HG03565 (cell line): ENCODE results near the gene RALGPS1.

Experiments
- ATAC-seq: cut with Tn5 transposase; IDR thresholded peaks from one replicate; pipeline ENCODE4 v1.9.1; 2021; ENCODE audit warnings: mild to moderate bottlenecking, moderate library complexity; ENCODE audit not compliant: unreplicated experiment

Gene RALGPS1

DNA sequence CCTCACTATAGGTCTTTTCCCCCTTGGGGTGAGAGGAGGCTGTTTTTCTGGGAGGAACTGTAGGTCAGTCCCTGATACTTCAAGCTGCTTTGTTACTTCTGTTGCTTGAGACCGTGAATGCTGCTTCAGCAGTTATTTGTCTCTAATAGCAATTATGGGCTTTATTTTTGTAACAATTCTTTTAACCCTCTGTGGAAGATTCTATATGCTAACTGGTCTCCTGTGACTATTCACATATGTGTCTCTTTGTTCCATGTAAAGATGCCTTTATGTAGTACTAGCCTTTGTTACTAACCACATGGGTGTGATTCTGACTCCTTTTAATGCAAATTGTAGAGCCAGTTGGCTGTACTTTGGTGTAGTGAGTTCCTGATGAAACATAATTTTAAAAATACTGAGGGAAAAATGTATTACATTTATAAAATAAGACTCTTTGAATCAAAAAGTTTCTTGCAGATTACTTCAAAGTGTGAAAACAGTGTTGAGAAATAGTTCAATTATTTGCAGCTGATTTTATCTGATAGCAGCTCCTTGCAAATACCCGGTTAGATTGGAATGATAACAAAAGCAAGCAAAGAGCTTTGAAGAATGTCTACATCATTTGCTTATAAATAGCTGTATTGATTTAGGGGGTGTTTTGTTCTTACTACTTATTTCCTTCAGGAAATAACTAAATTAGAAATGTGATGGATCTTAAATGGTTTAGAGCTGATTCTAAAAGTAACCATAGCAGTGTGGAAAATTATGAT is 161.2 kb downstream of the RALGPS1 start:
- ATAC-seq = no peak

DNA sequence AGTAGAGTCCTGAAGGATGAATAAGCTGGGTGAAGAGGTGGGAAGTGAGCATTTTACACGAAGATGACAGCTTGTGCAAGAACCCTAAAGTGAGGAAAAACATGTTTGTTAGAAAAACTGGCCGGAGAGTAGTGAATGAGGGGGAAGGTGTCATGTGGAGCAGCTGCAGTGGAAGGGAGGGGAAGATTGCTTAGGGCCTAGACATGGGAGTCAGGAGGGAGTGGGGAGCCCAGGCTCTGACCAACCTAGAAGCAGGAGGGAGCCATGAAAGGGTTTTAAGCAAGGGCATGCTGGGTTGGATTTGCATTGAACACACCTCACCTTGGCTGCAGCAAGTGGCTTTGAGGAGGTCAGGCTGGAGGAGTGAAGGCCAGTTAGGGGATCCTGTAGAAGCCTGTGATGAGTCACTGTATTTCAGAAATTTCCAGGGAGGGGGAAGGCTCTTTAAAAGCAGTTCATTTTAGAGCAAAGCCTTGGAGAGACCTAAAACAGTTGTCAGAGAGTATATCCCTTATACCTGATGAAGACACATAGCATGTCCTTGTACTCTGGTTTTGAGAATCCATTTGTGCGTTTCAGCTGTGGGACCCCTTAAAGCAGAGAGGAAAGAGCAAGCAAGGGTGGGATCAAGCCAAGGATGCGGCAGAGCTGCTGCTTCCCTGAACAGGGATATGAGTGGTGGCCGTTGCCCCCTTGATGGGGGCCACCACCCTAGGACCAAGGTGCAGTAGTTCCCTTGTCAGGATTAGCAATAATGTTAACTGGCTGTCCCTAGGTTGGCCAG is 162.5 kb downstream of the RALGPS1 start:
- ATAC-seq = no peak

DNA sequence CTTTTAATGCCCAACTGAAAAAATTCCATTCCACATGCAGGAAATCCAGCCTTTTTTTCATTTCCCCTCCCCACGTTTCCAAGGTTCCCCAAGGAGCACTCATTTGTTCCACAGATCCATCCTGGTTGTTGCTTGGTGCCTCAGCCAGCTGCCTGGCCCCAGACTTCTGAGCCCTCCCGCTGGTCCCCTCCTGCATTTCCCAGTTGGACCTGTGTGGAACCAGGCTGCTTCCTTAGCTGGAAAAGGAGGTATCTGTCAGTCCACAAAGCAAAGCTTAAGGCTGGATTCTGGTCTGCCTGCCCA is 163.0 kb downstream of the RALGPS1 start:
- no peak for ATAC-seq

DNA sequence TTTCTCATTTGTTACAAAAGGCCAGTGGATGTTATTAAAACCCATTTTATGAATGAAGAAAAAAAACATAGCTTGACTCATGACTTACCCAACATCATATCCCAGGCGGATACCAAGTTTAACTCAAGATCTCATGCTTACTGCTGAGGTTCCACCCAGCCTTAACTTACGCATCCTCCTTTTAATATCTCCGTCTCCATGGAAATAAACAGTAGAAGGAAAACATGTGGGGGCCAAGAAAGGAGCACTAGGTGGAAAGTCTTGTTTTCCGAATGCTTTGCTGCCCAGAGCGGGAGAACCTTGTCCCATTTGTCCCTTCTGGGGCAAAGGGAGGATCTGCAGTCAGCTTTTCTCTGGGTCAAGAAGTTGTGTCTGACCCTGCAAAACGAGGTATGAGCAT is 163.8 kb downstream of the RALGPS1 start:
- no peak for ATAC-seq

DNA sequence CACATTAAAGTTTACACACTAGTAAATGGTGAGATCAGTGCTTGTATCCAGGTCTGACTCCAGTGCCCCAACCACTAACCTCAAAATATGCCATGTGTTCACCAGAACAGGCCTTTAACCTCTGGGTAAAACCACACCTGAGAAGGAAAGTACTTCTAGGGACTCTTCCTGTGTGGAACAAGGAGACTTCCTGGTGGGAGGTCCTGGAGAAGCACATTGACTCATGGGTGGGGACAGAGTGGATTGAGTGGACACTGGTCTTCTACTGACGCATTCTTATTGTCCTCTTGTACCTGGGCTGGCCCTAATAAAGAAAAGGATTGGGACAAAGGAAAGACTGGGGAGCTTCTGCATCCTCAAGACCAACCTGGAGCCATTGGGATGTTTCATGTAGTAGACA is 164.4 kb downstream of the RALGPS1 start:
- no peak for ATAC-seq

DNA sequence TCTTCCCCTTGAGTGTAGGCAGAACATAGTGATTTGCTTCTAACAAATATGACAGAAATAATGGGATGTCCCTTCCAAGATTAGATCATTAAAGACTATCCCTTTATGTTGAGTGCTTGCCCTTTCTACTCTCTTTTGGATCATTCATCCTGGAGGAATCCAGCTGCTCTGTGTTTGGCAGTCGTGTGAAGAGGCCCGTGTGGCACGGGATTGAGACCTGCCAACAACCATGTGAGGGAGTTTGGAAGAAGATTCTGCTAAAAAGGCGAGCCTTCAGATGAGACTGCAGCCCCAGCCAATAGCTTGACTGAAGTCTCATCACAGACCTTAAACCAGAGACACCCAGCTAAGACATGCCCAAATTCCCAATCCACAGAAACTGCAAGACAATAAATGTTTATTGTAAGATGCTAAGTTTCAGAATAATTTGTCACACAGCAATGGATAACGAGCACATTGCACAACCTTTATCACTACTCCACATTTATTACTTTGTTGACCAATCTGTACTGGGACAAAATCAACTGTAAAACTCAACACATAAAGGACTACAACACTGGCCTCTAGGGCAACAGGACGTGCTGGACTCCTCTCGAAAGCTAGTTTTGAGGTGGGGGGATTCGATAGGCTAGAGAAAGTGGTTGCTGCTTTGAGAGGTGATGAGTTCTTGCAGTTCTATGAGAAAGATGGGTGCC is 165.0 kb downstream of the RALGPS1 start:
- no peak for ATAC-seq

DNA sequence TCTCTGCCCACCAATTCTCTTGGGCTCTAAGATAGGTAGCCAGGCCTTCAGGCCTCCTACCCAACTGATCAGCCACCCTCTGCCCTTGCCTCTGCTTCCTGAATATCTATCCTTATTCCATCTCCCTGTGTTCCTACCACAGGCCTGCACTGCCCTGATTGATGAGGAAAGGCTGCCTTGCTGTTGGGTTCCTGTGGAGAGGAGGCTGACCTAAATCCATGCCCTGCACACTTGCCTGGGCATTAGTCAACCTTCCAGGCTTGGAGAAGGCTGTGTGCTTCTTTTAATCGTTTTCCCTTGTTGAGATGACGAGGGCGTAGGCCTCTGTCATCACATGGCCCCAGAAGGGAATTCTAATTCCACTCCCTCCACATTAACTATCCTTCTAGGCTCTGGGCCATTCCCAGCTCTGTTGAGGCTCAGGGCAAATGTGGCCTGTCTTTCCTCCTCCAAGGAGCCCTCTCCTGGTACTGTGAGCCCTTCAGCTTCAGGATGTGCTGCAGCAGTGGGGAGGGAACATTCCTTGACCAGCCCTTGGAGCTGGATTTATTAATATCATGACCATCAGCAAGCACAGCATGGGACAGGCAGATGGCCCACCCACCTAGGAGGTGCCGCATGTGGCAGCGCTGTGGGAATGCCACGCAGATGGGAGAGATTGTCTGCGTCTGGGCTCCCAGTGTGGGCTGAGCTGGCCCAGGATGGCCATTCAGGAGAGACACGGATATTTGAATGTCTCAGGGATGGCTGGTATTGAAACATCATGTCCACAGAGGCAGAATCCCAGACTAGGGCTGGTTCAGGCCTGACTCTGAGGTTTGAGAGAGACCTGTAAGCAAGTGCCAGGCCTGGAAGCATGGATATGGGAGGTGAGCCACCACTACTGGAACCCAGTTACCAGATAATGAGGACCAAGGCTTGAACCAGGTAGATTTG is 166.9 kb downstream of the RALGPS1 start:
- no peak for ATAC-seq

DNA sequence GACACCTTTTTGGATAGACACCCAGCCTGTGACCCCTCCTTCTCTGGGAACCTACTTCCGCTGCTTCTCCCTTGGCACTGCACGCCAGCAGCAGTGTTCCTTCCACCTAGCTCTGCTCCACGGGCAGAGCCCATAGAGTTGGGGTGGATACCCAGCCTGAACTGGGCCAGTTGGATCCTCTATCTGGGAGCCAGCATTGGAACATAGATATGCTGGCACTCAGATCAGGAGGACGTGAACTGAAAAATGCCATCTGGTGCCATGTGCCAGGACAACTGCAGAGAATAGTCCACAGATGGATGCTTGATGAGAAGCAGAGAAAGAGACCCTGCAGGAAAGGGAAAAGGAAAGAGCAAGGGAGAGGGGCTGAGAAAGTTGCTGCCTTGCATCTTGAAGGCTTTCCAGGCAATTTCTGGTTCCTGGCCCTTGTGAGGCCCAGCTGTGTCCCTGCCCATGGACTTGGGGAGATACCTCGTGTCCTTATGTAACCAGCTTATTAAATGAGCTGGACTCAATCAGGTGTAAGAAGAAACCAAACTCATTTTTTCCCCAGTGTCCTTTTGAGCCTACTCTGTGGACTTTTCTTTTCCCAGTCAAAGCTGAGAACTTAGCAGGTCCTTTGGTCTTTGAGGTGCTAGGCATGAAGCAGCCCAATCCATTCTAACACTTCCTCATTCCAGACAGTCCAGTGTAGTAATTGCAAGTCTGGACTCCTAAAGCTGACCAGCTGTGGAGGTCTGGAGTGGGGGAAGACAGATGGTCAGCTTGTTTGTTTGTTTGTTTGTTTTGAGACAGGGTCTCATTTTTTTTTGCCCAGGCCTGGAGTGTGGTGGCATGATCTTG is 168.8 kb downstream of the RALGPS1 start:
- no peak for ATAC-seq

DNA sequence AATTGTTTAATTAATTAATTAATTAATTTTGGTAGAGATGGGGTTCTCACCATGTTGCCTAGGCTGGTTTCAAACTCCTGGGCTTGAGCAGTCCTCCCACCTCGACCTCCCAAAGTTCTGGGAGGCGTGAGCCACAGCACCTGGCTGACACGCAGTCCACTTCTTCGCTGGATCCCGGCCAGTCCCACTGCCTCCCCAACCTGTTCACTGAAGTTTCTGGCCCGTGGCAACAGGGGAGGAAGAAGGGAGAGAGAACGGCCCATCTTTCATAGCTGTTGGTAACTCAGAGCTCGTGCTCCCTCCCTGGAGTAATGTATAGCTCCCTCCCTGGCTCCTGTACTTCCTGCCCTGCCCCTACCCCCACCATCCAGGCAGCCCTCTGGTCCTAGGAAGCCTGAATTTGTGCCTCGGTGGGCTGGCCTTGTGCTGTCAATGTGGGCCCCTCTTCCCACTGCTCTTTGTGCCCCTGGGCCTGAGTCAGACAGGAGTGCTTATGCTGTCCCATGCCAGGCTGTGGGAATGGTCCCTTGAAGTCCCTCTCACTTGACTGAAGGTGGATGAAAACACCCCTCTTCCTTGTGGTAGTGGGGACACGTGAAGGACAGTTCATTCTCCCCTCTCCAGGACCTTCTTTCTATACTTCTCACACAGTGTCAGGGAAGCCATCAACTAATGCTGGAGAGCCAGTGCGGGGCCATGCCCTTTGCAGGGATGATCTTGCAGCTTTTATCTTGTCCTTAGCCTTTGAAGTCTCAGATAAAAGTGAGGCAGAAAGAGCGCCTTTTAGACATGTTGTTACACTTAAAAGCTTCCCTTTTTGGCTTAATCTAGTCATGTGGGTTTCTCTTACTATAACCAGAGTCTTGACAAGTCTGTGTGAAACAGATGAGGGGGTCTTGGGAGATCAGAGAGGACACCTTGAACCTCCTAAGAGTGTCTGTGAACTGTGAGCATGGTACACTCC is 169.8 kb downstream of the RALGPS1 start:
- ATAC-seq = no peak

DNA sequence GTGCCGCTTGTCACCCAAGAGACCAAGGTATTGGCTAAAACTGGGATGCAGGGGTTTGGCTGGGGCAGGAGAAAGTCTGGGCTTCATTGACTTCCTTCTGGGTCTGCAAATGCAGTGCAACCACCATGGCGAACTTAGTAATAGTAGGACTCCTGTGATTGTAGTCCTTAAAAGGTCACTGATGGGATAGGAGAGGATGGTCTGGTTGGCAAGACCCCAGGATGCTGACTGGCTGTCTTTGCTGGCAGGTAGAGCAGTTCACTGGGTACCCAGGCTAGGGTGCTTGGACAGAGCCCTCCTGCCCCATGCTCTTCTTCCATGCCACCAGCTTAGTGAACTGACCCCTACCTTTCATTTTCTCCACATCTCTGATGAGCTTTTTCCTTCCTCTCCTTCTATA is 170.6 kb downstream of the RALGPS1 start:
- ATAC-seq = no peak

DNA sequence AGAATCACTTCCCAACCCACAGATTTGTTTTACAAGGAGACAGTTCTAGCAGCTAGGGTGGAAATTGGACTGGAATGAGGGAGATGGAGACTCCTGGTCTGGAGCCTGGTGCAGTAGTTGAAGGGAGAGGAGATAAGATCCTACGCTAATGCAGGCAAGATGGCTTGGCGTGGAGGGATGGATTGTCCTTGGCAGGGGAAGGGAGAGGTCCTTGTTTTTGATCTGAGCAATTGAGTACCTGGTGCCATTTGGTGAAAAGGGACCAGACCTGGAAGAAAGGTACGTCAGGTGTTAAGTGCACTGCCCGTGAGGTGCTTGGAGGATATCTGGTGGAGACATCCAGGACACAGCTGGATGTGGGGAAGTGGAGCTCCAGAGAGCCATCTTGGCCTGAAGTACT is 172.2 kb downstream of the RALGPS1 start:
- no peak for ATAC-seq

DNA sequence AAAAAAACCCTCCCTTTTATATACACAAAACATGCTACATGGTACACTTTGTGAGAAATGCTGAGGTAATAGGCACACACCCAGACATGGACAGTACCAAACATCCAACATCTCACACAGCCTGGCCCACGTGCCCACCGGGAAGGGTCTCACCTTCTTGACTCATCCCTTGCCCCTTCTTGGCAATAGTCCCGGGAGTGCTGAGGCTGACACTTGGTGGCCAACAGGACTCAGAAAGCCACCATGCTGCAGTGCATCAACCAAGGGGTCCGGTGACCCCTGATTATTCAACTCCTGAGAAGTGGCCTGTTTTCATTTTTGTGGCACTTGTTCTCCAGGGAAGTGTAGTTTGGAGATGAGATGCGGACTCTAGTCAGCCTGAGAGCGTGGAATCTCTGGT is 172.8 kb downstream of the RALGPS1 start:
- no peak for ATAC-seq

DNA sequence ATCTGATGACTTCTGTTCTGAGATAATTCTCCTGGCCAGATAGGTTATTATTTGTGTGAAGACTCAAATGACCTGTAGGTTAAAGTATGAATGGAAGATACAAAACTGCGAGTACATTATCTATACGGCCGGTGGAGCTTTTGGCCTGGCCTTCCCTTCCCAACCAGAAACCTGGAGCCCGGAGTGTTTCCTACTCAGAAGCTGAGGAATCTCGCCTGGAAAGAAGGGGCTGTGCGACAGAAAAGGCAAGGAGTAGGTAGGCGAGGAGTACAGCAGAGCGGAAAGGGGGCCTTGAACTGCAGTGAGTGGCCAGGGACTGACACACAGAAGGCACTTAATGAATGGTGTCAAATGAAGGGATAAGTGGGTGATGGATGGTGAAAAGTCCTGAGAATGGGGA is 173.3 kb downstream of the RALGPS1 start:
- no peak for ATAC-seq

DNA sequence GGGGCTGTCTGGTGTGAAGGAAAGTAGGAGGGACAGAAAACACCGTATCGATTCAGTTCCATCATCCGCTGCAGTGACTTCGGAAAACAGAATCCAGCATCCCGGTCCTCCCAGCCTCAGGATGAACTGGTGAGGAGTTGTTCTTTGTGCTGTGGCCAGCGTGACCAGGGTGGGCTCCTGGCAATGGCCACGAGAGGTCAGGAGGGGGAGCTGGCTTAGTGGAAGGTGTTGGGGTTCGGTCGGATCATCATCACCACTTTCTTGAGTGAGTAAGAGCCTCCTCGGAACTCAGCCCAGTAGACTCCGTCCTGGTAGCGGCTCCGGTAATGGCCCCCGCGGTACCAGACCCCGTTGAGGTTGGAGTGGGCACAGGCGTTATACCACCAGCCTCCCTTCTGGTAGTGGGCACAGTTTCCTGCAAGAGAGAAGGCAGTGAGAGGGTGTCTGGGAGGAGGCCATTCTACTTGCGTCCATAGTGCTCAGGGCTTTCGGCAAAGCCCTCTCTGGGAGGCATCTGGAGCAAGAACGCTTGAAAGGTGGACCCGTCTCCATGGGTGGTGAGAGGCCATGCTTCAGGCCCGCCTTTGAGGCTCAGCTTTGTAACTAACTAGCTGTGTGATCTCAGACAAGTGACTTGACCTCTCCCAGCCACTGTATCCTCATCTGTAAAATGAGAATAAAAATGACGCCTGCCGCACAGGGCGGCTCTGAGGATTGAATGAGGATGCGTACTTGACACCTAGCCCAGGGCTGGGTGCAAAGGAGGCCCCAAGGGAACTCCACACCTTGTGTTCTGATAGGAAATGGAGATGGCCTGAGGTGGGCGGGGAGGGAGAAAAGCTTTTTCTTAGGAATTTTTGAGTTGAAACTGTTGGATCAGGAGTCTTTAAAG is 174.4 kb downstream of the RALGPS1 start:
- ATAC-seq = no peak

DNA sequence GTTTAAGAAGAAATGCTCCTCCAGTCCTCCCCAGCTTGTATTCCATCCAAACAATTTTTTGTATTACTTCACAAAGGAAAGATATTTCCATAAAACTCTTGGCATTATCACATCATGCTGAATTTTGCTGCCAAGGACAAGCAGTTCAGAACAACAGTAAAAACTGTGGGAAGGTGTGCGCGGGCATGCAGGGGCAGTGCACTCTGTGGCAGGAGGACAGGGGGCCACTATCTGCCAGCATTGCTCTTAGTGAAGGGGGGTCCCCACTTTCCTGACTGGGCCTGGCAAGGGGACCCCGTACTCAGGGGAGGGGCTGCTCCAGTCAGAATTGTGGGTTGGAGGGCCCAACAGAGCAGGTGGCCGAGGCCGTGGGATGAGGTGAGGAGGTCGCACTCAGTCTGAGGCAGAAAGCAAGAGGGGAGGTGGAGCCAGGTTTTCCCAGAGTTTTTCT is 175.1 kb downstream of the RALGPS1 start:
- ATAC-seq = no peak

DNA sequence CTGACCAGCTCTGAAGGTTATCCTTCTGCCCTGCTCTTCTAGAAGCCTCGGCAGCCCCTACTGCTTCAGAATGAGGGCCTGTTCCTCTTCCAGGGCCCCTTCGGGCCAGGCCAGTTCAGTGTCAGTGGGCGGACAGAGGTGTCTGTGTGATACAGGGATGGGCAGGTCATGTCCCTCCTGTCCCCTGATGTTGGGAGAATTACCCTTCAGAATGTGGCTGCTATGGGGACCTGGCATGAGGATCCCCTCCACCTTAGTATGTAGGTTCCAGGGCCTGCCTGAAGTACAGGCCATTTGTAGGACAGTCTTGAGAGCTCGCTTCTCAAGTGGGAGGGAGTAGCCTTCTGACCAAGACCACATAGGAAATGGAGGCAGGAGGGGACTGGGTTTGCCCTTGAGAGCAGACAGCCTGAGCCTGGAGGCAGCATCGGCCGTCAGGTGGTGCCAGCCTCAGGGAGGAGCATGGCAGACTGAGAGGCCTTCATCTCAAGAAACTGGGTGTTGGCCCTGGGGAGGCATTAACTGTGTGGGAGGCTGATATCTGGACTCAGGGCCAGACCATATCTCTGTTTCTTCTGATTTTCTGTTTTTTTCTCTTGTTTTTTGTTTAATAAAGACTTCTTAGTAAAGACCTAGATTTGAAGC is 175.9 kb downstream of the RALGPS1 start:
- ATAC-seq = no peak

DNA sequence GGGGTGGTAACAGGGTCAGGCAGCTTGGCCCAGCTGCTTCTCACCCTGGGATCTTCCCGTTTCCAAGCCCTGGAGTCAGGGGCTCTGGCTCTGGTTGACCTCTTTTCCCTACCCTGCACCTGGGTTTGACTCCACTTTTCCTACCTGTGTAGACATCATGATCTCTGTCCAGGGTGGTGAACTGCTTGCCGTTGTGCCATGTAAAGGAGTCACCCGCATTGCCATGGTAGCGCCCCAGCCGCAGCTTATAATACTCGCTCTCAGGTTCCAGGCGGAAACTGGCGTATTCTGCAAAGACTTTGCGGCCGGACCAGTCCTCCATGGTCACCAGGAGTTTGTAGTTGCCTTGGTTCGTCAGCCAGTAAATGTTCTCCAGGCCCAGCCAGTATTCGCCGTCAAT is 176.9 kb downstream of the RALGPS1 start:
- no peak for ATAC-seq
